Measurements from ENCODE around the gene WDR74. TPM values are rescaled to one million over a fixed set of nuclear protein-coding genes. Genes with fewer than 3 reads are reported as not detected.

Gene WDR74
- total and polyA plus RNA-seq, 9 of the 15 experiments (the other 6 are each of a cell fraction or from before 2014, with no cell fraction given) = 32.7 to 210 (median 114) TPM

GRCh38 chr11:62880803-62881578 is 41.6 kb upstream of the WDR74 start, which contains the start of gene SLC3A2 (continued):
- TF ChIP-seq OTX1 (CRISPR knock-in tag; IDR thresholded peaks at IDR 0.05) (peak; percentile 67), ZBTB2 (IDR thresholded peaks at IDR 0.05) (no peak), ZNF12 (CRISPR knock-in tag; IDR thresholded peaks at IDR 0.05) (peak; percentile 78), HNRNPH1 (optimal IDR thresholded peaks at IDR 0.05; ENCODE audit: low read depth, low read length) (no peak), ELF4 (CRISPR knock-in tag; IDR thresholded peaks at IDR 0.05) (peak; percentile 33), ZNF436 (CRISPR knock-in tag; IDR thresholded peaks at IDR 0.05) (no peak), RB1 (IDR thresholded peaks at IDR 0.05; ENCODE audit: low read depth) (peak; percentile 81), ZNF24 (IDR thresholded peaks at IDR 0.05) (0 out of 2 replicates have a peak, but pooled peaks have one; percentile 33), NCOA2 (IDR thresholded peaks at IDR 0.05; ENCODE audit: partially characterized antibody in 2 of 2) (no peak), PYGO2 (tag; IDR thresholded peaks at IDR 0.05) (no peak), HMGN3 (IDR thresholded peaks at IDR 0.05; ENCODE audit: borderline replicate concordance, extremely low read depth, insufficient read length, low read depth, low read length) (peak; percentile 85), TSC22D4 (tag; IDR thresholded peaks at IDR 0.05) (no peak), NELFE (IDR thresholded peaks at IDR 0.05; ENCODE audit: insufficient read depth, insufficient read length) (no peak), PRDM10 (IDR thresholded peaks at IDR 0.05; ENCODE audit: partially characterized antibody) (peak; percentile 89), ZNF695 (CRISPR knock-in tag; IDR thresholded peaks at IDR 0.05) (0 out of 2 replicates have a peak, but pooled peaks have one; percentile 60), CREB3L1 (IDR thresholded peaks at IDR 0.05; ENCODE audit: borderline replicate concordance, low read depth) (peak; percentile 79; the same call in 1 of the 2 replicates), TRIM28 (IDR thresholded peaks at IDR 0.05) (no peak), PHF20 (IDR thresholded peaks at IDR 0.05; ENCODE audit: partially characterized antibody) (no peak), PRMT5 (CRISPR knock-in tag; IDR thresholded peaks at IDR 0.05) (peak; percentile 54; the same call in 1 of the 2 replicates), VEZF1 (CRISPR knock-in tag; IDR thresholded peaks at IDR 0.05) (no peak)

Data from K562 (cell line).